Stimulated activated CD8-positive, alpha-beta memory T cell treated with anti-CD3 and anti-CD28 coated beads, Interleukin-7, amount 100 ng/mL, for 48 hours (primary cell): ENCODE measurements around the gene AMIGO1.

Experiments
- DNase-seq, 2 donors: peaks; one replicate each; pipeline ENCODE4 v3.0.0-alpha.2; 2020; ENCODE audit warnings: low read depth in 1 of 2; ENCODE audit errors: extremely low read depth in 1 of 2

AMIGO1 gene

DNA sequence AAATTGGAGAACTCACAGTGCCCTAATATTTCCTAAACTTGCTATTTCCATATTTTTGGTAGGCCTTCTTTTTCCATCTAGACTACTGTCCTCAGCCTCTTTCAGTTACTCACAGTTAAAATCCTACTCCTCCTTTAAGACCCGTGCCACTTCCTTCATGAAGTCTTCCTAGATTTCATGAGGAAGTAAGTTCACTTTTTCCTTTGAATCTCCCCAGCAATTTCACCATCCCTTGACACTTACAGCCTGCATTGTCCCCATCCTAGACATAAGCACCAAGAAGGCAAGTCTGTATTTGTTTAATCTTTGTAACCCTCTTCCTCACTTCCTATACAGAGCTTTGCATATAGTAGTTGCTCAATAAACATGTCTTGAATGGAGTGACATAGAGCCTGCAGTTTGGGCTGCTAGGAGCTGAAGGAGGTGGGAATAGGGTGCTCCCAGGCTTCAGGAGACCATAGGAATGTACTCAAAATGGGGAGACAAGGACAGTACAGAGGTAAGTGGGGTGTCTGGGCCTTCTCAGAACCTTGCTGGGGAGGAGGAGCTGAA lies 24.9 kb upstream of the AMIGO1 start:
- no peak for DNase-seq

DNA sequence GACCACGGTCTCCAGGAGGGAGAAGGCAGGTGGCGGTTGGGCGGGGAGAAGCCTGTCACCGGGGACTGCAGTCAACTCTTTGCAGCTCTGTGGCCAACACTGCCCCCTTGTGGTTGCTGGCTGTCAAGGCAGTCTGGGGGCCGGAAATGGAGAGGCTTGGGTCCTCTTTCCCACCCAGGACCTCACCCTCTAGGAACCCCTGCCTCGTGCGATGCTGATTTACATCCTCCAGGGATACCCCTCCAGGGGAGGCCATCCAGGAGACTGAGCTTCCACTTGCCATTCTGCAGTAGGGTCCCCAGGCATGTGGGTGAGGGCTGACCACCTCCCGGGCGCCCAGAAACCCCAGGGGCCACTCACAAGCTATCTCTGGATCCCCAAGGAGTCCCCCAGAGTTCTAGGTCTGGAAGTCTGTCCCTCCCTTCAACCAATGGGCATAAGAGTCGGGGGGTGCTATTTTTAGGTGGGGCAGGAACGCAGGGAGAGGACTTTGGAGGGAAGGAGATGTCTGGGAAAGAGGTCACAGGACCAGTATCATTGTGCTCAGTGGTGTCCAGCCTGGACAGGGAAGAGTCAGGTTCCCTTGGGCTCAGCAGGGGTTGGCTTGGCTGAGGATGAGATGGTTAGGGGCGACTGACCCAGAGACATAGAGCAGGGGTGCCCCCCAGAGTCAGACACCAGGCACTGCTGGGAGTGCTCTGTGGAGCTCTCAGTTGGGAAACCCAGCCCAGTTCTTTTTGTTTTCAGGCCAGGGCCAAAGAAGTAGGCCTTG lies 23.0 kb upstream of the AMIGO1 start:
- peak; percentile 71 to 82 for DNase-seq

DNA sequence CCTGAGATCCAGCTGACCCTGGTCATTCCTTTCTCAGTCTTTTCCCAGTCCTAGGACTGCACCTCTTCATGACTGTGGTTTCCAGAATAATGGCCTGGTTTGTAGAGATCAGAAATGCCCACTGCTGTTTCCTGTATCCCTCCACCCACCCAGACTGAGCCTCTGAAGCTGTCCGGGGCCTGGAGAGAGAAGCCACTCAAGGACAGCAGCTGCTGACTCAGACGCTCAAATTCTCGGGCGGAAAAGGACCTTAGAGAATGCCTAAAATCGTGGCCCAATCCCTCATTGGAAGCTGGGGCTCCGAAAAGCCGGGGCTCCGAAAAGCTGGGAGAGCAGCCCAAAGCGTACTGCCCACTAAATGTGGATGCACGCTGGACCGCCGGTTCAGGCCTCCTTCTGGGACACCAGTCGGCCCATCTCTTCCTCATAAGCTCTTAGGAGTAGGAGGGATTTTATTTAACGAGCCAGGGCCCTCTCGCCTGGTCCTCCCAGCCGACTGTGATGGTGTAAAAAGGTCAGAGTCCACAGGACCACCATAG lies 22.4 kb upstream of the AMIGO1 start:
- DNase-seq = no peak

DNA sequence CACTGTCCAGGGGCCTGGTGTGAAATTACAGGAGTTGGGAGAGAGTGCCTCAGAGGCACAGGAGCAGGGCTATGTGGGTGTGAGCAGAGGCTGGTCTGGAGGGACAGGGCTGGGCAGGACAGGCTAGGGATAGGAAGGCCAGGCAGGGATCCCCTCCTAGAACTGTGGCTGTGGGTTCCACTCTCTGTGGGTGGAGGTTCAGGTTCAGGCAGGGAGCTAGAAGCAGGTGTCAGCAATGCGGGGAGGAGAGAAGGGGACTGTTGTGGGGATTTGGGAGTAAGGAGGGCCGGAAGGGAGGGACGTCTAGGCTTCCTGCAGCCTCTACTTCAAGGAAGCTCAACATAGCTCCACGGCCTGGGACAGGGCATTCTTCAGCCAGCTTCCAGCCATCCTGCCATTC lies 21.9 kb upstream of the AMIGO1 start:
- no peak for DNase-seq

DNA sequence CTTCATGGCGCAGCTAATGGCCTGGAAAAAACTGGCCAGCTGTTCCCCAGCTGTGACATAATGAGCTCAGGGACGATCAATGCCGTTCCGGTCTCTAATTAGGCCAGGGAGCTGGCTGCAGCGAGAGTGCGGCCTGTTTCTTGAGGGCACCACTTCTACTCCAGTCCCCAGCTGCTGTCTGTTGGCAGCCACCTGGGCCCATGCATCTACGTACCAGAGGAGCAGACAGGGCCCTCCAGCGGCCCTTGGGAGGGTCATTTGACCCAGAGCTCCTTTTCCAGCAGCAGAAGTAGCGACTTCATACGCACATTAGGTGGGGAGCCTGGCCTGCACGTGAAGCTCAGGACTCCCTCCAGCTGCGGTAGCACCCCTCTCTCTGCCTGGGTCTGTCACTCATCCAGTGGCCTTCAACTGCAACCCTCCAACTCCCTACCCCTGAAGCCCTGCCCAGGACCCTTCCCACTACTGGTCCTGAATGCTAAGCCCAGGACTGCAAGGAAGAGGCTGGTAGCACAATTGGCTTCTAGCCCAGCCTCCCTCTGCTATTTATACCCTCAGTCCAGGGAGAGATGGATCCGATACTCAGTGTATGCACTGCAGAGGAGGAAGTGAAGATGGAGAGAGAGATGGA lies 21.0 kb upstream of the AMIGO1 start:
- DNase-seq = no peak

DNA sequence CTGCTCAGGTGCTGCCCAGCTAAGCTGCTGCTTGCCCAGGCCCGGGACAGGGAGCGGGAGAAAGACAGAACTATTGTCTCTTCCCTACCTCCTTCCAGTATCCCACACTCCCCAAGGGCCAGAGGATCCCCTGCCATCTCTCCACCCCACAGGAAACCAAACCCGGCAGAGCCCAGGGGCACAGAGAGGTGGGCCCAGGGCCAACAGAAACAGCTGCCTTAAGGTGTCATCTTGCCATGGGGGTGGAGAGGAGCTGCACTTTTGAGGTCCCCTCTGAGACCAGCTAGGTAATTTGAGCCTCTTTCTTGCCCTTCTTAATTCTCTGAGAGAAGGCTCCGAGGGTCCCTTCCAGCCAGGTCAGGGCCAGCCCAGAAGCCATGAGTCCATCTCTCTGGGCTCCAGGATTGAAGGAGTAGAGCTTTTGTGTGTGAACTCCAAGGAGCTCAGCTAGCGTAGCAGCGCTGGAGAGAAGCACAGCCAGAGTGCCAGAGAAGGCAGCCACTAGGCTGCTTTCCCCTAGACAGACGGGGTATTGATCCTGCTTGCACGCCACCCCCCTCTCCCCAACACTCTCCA lies 20.4 kb upstream of the AMIGO1 start:
- DNase-seq = no peak

DNA sequence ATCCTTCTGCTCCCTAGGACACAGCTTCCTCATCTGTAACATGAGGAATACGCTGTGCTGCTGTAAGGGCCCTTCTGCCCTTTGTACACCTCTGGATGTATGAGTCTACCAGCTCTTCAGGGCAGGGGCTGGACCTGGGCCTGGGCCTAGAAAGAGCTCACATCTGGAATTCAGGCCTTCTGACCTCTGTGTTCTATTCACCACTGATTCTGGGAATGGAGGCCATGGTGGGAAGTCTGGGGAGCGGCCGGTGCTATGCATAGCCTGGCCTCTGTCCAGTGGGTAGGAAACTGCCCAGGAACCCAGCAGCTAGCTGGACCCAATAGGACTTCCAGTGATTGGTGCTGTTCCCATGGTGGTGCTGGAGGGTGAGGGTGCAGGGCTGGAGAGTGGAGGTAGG lies 19.2 kb upstream of the AMIGO1 start:
- no peak for DNase-seq

DNA sequence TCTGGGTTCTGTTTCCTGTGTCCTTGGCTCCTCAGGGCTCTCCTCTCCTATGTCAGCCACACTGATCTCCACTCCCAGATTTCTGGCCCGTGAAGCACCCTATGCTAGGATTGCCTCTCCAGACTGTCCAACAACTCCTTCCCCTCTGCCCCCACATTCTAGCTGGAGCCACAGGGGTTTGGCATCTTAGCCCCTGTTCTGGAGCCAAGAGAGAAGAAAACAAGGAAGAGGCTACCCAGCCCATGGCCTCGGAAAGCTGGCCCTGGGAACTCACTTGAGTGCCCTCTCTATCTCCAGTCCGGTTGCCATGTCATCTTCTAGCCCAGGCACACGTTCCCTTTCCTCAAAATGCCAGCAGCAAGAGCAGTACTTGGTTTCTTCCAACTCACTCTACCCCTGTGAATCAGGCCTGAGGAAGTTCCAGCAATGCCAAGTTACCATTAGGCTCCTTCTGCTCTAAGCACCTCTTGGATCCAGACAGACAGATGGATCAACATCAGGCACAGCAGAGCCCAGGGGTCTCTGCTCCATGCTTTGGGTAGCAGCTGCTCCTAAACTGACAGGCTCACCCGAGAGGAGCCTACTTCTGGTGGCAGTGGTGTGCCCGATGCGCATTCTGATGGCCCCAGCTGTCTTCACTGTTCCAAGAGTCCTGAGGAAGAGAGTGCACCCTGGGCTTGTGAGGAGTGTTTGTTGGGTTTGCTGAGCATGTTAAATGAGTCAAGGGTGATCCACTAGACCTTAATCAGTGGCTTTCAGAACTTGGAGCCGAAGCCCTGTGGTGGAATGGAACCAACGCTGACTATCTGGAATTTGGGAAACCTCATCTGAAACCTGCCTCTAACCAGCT lies 18.5 kb upstream of the AMIGO1 start:
- DNase-seq = no peak

DNA sequence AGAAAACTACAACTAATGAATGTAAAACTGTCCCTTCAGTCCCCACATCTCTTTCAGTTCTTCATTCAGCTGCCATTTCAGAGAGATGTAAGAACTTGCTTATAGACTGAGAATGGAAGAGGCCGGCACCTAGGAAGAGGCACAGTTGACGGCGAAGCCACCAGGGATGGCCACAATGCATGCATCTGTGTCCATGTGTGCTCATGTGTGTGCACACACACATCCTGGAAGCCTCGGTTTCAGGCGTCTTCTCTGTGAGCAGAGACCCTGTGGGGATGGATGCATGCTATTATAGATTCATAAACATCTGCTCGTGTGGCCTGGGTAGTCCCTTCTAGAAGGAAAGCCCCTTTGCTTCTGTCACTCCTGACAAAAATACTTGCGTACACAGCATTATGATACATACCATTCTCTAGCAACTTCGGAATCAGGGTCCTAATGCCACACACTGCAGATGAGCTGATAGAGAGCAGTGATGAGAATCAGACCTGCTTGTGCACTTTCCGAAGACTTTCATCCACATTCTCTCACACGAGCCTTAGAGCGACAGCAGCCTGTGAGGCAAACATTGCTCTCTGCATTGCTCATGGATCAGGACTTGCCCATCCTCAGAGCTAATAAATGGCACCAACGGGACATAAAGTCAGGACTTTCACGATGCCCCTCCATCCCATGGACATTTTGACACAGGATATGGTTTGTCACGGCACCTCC lies 17.7 kb upstream of the AMIGO1 start:
- no peak for DNase-seq

DNA sequence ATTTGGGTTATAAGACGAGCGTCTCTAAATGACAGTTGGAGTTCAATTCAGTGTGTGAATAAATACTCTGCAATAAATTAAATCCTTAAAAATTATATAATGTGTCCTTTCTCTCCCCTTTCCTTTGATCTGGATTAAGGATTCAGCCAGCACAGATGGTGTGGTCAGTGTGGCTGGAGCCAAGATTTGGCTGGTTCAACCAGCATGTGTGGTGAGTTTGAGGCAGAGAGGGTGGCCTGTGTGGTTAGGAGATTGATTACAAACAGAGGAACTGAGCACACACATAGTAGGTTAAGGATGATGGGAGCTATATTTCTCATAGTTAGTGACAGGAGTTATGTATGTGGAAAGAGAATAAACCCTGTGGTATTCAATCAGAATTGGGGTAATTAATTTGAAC lies 14.2 kb upstream of the AMIGO1 start:
- DNase-seq = no peak

DNA sequence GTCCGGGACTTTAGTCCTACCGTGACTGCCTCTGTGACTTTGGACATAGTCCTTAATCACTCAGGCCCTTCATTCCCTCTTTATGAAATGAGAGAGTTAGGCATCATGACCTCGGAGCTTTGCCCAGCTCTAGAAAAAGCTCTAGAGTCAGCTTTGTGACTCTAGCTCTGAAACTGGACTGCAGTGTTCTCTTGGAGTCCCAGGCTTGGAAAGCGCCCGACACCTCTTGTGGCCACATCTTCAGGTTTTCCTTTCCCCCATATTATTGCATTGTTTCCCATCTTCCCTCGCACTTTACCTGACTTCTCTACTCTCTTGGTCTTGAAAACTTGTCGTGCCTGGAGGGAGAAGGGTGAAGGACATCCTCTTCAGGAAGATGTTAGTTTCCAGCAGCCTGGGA lies 12.5 kb upstream of the AMIGO1 start:
- no peak for DNase-seq

DNA sequence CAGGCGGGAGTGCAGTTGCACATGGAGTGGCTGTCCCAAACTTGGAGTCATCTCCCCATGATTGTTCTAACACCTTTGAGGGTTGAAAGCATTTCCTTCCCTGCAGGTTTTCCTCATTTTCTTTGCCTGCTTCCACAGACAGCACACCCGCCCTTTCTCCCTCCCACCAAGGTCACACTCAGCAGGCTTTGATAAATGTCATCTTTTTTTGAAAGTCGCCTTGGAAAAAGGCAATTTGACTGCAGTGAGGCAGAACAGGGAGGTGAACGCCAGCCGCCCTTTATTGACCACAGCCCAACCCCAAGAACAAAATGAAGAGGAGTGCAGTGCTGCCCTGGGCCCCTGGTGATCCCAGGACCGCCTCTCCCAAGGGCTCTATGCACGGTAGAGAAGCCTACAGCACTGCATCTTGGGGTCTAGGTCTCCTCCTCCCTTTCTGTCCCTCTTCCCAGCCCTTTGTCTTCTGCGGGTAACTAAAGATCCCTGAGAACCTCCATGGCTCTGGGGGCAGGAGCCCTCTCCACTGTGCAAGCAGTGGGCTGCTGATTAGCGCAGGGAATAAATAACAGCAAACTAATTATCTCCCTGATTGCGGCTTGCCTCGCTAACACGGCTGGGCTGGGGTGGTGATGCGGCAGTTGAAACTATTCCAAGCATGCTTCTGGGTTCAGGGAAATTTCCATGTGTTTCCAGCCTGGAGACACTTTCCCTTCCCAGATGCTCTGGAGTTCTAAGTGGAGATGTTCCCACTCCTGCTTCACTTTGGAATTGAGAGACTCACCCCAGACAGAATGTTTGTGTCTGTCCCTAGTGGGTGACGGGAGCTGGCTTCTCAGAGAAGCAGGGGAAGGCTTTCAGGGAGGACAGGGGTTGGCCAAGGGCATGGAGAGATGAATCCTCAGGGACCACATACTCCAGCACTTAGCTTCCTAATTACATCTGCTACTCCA lies 11.8 kb upstream of the AMIGO1 start:
- no peak for DNase-seq

DNA sequence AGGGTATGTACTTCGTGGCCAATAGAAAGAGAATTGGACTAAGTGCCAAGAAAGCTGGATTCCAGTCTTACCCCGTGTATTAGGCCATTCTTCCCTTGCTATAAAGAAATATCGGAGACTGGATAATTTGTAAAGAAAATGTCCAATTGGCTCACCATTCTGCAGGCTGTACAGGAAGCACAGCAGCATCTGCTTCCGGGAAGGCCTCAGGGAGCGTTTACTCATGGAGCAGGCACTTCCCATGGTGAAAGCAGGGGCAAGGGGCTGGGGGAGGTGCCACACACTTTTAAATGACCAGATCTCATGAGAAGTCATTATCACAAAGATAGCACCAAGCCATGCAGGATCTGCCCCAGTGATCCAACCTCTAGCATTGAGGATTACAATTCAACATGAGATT lies 7.8 kb upstream of the AMIGO1 start:
- DNase-seq = no peak

DNA sequence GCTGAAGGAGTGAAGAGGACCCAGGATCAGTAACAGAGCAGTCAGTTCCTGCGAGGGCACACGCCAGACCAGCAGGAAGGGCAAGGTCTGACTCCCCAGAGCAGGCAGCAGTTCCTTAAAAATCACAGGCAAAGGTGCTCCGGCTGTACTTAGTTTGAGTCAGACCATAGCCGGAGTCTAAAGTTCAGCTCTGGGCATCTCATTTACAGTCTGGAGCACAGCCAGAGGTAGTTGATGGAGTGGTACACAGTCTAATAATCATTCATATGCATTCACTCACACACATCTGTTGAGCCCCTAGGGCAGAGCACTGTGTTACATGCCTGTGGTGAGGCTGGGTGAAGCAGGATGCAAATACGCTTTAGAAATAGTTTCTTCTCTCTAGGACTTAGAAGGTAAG lies 7.3 kb upstream of the AMIGO1 start:
- no peak for DNase-seq

DNA sequence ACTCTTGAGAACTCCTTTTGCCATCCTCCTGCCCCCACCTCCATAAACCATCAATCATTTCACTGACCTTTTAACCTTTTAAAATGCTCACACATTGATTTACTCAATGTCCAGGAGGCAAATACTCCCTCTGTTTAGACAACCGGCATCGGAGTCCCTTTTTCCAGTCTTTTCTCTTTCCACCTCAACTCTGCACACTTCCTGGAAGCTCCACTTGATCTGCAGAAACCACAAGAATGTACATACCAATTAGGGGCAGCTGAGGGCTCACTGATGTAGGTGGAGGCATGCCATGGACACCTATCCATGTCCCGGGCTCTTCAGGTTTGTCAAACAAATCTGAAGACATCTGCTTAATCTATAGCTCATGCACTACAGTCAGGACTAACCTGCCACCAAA lies 5.3 kb upstream of the AMIGO1 start:
- no peak for DNase-seq

DNA sequence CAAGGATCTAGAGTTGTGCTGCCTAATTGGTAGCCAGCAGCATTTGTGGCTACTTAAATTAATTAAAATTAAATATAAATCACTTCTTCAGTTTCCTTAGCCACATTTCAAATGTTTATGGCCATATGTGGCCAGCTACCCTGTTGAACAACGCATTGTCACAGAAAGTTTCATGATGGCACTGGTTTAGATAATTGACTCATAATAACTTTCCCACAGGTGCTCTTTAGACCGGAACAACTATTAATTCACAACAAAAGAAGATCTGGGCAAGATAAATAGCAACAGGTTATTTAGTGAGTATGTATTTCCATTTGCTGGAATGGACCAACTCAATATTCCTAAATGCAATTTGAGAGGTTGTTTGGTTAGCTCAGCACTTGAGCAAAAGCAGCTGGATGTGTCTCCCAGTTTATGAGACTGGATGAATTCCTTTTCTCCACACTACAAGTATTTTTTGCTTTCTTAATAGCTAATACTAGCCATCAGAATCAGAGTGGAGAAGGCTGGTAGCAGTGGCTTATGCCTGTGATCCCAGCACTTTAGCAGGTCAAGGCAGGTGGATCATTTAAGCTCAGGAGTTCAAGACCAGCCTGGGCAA lies 3.7 kb upstream of the AMIGO1 start:
- no peak for DNase-seq

DNA sequence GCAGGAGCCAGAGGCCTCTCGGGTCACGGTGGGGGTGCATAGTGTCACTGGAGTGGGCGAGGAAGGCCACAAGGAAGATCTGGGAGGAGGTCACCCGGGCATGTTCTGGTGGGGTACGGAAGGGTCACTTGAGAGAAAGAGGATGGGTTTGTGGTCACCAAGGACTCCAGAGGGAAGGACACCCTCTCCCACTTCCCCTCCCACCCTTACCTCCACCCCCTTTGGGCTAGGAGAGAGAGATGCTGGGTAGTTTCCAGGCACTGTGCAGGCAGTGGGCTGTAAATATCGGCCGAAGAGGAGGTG lies 703 bp downstream of the AMIGO1 start:
- DNase-seq = no peak

DNA sequence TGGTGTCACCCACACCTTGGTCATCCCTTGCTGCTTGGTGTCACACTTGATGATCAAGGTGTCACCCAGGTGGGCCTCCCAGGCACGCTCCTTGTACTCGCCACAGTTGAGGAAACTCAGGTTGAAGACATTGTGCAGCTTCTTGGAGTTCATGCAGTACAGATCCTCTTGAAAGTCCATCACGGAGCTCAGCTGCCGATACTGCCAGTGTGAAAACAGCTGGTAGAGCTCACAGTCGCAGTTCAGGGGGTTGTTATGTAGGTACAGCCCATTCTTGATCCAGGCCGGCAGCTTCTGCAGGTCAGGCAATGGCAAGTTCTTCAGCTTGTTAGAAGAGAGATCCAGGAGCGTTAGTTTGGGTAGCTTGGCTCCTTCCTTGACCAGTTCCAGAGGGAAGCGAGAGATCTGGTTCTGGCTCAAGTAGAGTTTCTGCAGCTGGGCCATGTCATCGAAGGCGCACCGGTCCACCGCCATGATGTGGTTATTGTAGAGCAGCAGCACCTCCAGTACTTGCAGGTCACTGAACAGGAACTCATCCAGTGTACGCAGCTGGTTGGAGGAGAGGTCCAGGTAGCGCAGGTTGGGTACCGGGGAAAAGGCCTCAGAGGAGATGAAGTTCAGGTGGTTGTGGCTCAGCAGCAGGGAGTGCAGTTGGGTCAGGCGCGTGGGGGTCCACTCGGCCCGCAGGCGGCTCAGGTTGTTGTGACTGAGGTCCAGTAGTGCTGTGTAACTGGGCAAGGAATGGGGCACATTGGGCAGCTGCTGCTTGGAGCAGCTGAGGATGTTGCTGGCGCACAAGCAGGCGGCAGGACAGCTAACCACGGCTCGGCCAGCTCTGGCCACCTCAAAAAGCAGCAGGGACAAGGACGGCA lies 1.3 kb downstream of the AMIGO1 start:
- DNase-seq = no peak
